Measurements from ENCODE around the gene CHCHD3.

DNA sequence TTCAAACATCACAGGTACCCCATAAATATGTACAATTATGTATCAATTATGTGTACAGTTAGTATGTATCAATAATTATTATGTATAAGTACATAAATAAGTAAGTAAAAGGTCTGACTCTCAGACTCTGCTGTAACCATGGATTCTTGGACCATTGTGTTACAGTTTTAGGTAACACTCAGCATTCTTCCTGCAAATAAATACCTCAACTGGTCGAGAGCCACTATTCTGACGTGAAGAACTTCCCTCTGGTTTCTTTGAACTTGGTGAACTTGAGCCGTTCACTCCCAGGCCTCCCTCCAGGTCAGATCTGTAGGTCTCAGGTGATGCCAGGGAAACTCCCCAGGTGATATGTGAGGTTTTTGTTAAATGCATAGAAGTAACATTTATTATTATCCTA lies 313.8 kb downstream of the CHCHD3 start:
- TF ChIP-seq, protein P1, sequence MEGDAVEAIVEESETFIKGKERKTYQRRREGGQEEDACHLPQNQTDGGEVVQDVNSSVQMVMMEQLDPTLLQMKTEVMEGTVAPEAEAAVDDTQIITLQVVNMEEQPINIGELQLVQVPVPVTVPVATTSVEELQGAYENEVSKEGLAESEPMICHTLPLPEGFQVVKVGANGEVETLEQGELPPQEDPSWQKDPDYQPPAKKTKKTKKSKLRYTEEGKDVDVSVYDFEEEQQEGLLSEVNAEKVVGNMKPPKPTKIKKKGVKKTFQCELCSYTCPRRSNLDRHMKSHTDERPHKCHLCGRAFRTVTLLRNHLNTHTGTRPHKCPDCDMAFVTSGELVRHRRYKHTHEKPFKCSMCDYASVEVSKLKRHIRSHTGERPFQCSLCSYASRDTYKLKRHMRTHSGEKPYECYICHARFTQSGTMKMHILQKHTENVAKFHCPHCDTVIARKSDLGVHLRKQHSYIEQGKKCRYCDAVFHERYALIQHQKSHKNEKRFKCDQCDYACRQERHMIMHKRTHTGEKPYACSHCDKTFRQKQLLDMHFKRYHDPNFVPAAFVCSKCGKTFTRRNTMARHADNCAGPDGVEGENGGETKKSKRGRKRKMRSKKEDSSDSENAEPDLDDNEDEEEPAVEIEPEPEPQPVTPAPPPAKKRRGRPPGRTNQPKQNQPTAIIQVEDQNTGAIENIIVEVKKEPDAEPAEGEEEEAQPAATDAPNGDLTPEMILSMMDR (IDR thresholded peaks at IDR 0.05), result no peak
- no peak for TF ChIP-seq ZFX (IDR thresholded peaks at IDR 0.05; ENCODE audit: borderline replicate concordance)

Data from 22Rv1 (cell line).